ENCODE measurements around the gene BEND4.

The BEND4 gene

GRCh38 chr4:42101446-42101975 lies 50.9 kb downstream of the BEND4 start:
- no peak for DNase-seq

DNA sequence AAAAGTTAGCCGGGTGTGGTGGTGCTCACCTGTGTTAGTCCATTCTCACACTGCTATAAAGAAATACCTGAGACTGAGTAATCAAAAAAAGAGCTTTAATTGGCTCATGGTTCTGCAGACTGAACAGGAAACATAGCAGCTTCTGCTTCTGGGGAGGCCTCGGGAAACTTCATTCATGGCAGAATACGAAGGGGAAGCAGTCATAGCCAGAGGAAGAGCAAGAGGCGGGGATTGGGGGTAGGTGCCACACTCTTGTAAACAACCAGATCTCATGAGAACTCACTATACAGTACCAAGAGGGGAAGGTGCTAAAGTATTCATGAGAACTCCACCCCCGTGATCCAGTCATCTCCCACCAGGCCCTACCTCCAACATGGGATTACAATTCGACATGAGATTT lies 64.1 kb downstream of the BEND4 start:
- DNase-seq, result no peak

DNA sequence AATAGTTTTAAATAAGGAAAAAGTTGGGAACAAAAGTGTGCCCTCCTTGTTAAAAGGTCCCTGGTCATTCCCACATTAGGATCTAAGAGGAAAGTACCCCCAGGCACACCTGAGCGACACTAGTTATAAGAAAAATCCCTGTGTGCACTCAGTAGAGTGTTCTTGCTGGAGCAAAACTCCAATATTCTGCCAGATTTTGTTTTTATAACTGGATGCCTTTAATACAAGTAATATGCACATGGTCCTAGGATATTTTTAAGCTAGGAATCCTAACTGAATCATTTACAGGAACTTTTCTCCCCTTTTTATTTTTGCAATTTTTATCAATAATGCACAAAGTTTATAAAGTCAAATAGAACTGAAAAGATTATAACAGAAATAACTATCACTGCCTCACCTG lies 68.6 kb downstream of the BEND4 start:
- DNase-seq, result no peak

- no peak for DNase-seq
These were observed 72.1 kb downstream of the BEND4 start for GRCh38 chr4:42080306-42080705.

- no peak for DNase-seq
These were observed 74.2 kb downstream of the BEND4 start for GRCh38 chr4:42078184-42078801.

DNA sequence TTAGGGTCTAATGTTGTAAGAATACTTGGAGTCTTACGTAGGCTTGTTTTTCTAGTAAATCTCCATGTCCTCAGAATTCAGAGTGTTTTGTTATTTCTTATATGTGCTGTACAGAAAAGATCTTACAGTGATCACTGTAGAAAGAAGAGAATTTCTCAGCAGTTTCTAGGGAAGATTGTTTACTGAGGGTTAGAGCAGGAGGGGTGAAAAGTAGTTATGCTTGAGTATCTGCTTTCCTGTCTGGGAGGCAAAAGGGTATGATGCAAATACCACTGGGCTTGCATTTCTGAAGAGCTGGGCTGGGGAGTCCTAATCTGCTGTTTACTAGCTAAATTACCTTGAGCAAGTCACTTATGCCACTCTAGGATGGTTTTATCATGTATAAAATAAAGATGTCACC lies 78.2 kb downstream of the BEND4 start:
- no peak for DNase-seq

DNA sequence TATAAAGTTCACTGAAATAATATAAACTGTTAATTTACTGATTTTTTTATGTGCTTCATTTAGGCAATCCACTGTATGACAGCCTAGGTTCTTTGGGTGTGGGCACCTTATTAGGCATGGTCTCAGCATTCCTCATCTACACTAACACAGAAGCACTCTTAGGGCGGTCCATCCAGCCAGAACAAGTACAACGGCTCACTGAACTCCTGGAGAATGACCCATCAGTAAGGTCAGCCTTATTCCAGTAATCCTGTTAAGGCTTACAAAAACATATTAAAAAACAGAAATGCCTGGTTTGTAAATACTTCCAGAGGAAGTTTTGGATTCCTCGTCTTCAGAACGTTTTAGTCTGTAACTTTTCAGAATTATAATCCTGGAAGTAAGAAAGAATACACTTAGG lies 82.0 kb downstream of the BEND4 start:
- DNase-seq, result no peak

- DNase-seq, result no peak
These were observed 85.2 kb downstream of the BEND4 start for GRCh38 chr4:42067264-42067663.

DNA sequence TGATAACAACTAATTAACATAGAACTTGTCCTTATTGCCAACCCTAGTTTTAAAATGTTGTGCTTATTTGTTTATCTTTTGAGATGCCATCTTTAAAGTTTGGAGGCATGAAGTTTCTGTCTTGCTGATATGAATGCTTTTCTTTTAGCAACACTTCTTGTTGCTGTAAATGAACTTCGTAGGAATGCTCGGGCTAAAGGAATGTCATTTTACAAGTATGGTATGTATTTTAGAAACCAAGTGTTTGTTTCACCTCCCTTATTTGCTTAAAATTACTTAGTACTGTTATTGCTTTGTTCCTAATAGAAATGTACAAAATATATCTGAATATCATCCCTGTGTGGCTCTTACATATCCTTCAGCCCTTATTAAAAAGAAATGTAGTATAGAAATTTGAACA lies 86.1 kb downstream of the BEND4 start:
- no peak for DNase-seq
